ENCODE results near the gene HOXA7.

The HOXA7 gene

DNA sequence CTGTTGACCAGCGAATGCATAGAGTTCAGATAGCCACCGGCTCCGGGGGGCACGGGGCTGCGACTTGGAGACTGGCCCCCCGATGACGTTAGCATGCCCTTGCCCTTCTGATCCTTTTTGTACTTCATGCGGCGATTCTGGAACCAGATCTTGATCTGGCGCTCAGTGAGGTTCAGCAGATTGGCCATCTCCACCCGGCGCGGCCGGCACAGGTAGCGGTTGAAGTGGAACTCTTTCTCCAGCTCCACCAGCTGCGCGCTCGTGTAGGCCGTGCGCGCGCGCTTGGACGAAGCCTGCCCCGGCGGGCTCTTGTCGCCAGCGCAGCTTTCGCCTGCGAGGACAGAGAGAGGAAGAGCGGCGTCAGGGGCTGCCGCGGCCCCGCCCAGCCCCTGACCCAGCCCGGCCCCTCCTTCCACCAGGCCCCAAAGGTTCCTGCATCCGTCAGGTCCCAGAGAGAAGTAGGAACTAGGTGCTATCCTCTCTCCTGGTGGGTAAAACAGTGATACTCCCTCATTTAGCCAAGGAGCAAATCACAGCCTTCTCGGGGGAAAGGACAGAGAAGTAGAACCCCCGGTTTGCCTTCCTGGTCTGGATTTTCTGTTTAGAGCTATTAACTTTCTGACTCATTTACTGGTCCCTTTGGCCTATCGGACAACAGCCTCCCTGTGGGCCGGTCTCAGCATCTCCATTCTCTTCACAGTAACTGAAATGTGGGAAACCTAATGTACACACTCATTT lies 47.9 kb downstream of the HOXA7 start:
- Histone ChIP-seq H3K4me2 (no peak overlapping the region), H3K4me1 (ENCODE audit: low read depth, poor library complexity, severe bottlenecking) (no peaks in the 10 kb centered on the region), H3K36me3 (ENCODE audit: insufficient read depth) (no peaks in the 10 kb centered on the region), H2AFZ (ENCODE audit: low read depth) (no peak overlapping the region), H3K9ac (no peak overlapping the region), H4K20me1 (ENCODE audit: insufficient read depth) (no peaks in the 10 kb centered on the region), H3K79me2 (ENCODE audit: insufficient read depth, low read depth) (no peaks in the 10 kb centered on the region), H3K27ac (no peak overlapping the region), H3K4me3 (IDR thresholded peaks at IDR 0.05; ENCODE audit: insufficient read depth, low read depth, low read length) (no peak overlapping the region), H3K27me3 (ENCODE audit: insufficient read depth, low read depth) (no peaks in the 10 kb centered on the region)
- TF ChIP-seq, protein P1, sequence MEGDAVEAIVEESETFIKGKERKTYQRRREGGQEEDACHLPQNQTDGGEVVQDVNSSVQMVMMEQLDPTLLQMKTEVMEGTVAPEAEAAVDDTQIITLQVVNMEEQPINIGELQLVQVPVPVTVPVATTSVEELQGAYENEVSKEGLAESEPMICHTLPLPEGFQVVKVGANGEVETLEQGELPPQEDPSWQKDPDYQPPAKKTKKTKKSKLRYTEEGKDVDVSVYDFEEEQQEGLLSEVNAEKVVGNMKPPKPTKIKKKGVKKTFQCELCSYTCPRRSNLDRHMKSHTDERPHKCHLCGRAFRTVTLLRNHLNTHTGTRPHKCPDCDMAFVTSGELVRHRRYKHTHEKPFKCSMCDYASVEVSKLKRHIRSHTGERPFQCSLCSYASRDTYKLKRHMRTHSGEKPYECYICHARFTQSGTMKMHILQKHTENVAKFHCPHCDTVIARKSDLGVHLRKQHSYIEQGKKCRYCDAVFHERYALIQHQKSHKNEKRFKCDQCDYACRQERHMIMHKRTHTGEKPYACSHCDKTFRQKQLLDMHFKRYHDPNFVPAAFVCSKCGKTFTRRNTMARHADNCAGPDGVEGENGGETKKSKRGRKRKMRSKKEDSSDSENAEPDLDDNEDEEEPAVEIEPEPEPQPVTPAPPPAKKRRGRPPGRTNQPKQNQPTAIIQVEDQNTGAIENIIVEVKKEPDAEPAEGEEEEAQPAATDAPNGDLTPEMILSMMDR (conservative IDR thresholded peaks at IDR 0.05; ENCODE audit: low read depth, low read length), result no peak

DNA sequence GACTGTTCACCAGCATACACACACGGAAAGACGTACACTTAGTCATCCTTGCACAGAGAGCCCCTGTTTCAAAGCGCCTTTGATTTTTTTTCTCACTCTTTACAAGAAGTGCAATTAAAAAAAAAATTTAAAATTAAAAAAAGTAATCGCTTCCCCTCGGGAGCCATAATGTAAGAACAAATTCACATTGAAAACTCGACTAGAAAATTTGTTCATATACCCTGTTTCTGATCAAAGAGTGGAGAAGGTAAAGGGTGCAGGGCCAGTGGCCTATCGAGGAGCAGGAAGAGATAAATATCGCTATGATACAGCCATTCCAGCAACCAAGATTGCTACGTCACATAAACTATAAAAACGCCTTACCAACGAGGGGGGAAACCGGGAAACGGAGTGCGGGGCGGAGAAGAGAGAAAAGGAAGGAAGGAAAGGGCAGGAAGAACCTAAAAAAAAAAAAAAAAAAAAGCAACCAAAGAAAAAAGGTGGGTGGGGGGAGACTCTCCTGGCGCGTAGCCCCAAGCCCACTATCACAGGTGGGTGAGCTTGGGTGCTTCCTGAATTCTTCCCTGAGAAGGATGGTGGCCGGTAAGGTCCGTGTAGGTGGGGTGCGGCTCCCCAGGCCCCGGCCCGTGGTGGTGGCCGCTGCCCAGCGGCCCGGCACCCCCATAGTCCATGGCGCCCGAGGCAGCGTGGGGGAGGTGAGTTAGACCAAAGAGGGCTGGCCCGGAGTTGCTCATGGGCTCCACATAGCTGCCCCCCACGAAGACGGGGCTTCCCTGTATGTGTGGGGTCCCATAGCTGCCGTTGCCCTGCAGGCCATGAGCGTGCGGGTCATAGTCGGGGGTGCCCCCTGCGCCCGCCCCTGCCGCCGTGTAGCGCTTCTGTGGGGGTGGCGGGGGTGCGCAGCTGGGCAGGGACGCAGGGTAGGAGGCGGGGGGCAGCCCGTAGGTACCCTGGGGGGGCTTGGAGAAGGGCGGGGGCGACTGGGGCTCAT lies 48.8 kb downstream of the HOXA7 start:
- no peak overlapping the region for H3K4me2 ChIP-seq

DNA sequence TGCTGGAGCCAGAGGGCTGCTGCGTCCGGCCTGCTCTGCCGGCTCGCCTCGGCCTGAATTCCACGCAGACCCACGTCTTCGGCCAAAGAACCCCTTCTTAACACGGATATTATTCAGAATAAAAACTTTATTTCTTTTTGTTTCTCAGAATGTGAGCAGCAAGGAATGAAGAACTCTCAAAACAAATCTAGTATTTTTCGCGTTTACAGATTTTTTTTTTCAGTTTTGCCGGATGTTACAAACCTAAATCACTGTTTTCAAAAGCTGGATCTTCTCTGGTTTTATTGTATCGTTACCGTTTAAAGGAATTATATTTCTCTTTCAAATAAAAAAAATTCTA lies 49.6 kb downstream of the HOXA7 start:
- Histone ChIP-seq H2AFZ (ENCODE audit: low read depth) (no peak overlapping the region), H3K79me2 (ENCODE audit: insufficient read depth, low read depth) (no peaks in the 10 kb centered on the region), H3K27me3 (ENCODE audit: insufficient read depth, low read depth) (no peaks in the 10 kb centered on the region), H3K4me3 (IDR thresholded peaks at IDR 0.05; ENCODE audit: insufficient read depth, low read depth, low read length) (no peak overlapping the region), H3K36me3 (ENCODE audit: insufficient read depth) (no peaks in the 10 kb centered on the region), H4K20me1 (ENCODE audit: insufficient read depth) (no peaks in the 10 kb centered on the region), H3K4me2 (no peak overlapping the region), H3K4me1 (ENCODE audit: low read depth, poor library complexity, severe bottlenecking) (no peaks in the 10 kb centered on the region), H3K9ac (no peak overlapping the region), H3K27ac (no peak overlapping the region)
- TF ChIP-seq, protein P1 (conservative IDR thresholded peaks at IDR 0.05; ENCODE audit: low read depth, low read length), result no peak

More for the DNA sequence above, 48.8 kb downstream of the HOXA7 start:
- no peak overlapping the region for H2AFZ ChIP-seq (ENCODE audit: low read depth)
- no peaks in the 10 kb centered on the region for H4K20me1 ChIP-seq (ENCODE audit: insufficient read depth)
- H3K27ac ChIP-seq, result no peak overlapping the region
- H3K79me2 ChIP-seq (ENCODE audit: insufficient read depth, low read depth), result no peaks in the 10 kb centered on the region
- no peak overlapping the region for H3K4me3 ChIP-seq (IDR thresholded peaks at IDR 0.05; ENCODE audit: insufficient read depth, low read depth, low read length)
- H3K27me3 ChIP-seq (ENCODE audit: insufficient read depth, low read depth), result no peaks in the 10 kb centered on the region
- H3K36me3 ChIP-seq (ENCODE audit: insufficient read depth), result no peaks in the 10 kb centered on the region
- no peak overlapping the region for H3K9ac ChIP-seq
- TF ChIP-seq, protein P1 (conservative IDR thresholded peaks at IDR 0.05; ENCODE audit: low read depth, low read length), result no peak
- no peaks in the 10 kb centered on the region for H3K4me1 ChIP-seq (ENCODE audit: low read depth, poor library complexity, severe bottlenecking)

DNA sequence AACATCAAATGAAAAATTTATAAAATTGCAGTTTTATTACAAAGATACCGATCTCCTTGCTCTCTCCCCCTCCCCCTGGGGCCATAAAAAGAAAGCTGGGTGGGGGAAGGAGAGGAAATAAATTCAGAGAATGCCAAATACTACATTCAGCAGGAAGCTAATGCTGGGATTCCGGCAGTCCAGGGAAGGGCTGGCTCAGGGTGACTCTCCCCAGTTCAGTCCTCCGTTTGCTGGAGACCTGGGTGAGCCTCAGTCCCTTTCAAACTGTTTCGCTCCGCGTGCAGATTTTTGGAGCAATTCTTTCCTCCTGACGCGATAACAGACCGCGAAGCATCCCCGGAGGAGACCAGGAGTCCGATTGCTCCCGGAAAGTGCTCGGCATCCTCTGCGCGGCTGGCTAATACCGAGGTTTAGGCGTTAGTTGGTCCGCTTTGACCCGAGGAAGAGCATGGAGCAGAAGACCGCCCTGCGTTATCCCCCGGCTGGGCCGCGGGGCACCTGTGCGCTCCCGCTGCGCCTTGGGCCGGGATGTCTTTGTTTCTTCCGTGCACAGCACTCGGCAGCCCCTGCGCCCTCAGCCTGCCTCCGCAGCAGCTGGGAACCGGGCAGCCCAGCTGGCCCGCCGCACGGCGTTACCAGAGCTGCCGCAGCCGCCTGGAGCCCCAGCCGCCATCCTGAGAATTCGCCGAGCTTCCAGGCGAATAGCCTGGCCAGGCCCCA lies 50.1 kb downstream of the HOXA7 start:
- TF ChIP-seq, protein P1 (conservative IDR thresholded peaks at IDR 0.05; ENCODE audit: low read depth, low read length), result no peak
- no peaks in the 10 kb centered on the region for H3K79me2 ChIP-seq (ENCODE audit: insufficient read depth, low read depth)
- no peak overlapping the region for H3K9ac ChIP-seq
- no peaks in the 10 kb centered on the region for H3K4me1 ChIP-seq (ENCODE audit: low read depth, poor library complexity, severe bottlenecking)
- H3K27ac ChIP-seq, result no peak overlapping the region
- H3K27me3 ChIP-seq (ENCODE audit: insufficient read depth, low read depth), result no peaks in the 10 kb centered on the region
- no peak overlapping the region for H2AFZ ChIP-seq (ENCODE audit: low read depth)
- H3K36me3 ChIP-seq (ENCODE audit: insufficient read depth), result no peaks in the 10 kb centered on the region
- no peak overlapping the region for H3K4me3 ChIP-seq (IDR thresholded peaks at IDR 0.05; ENCODE audit: insufficient read depth, low read depth, low read length)
- no peak overlapping the region for H3K4me2 ChIP-seq
- H4K20me1 ChIP-seq (ENCODE audit: insufficient read depth), result no peaks in the 10 kb centered on the region

Data from KMS-11 (cell line).